Renal cortical epithelial cell (primary cell): Measurements from ENCODE around the gene UCP3. TPM values are rescaled to one million over a fixed set of nuclear protein-coding genes. Genes with fewer than 3 reads are reported as not detected.
A peak's percentile ranks its signal among the peaks of the same experiment; 100 is the strongest.

Experiments used
- DNase-seq: peaks from one replicate; pipeline ENCODE4 v3.0.0-alpha.2; 2011; ENCODE audit warnings: low read depth
- total RNA-seq: library from RNA; depleted of rRNA; stranded (reverse); fragments of >200 nt; gene quantifications from 2 replicates; pipeline ENCODE4 v1.2.3, GENCODE V29; 2014

Gene UCP3
- 0.17 and 1.1 TPM in 2 replicates for total RNA-seq

DNA sequence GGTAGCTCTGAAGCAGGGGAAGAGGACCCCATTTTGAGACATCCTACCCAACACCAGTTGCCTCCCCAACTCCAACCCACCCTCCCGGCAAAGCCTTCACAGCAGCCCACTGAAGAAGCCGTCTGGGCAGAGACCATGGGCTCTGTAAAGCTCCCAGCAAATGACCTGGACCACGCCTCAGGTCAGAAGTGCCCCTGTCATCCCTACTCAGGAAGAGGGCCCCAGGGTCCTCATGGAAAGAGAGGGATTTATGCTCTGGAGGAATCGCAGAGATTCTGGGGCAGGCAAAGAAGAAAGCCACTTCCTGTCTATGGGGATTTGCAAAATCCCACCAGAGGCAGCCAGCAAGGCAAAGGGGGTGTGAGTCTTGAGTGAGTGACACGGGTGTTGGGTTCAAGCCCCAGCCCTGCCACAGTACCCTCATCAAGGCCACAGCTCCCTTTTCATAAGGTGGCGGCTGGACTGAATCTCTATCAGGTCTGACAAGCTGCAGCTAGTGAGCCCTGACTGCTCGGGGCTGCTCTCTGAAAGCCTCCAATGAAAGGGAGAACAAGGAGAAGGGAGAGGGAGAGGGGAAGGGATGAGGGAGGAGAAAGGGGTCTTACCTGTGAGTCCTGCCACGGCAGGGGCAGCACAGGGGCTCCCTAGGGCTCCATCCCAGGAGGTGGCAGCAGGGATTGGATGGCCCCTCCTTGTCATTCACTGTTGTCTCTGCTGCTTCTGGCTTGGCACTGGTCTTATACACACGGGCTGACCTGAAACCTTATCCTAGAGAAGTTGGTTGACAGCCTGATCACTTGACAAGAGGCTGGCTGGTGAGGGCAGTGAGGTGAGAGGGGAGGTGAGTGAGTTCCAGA lies at the start of gene UCP3:
Gene UCP3, minus strand, starts transcription at position 713 of the 857 bp plus-strand sequence. CDS start 2,043 bp downstream, outside the sequence.
- no peak for DNase-seq

GRCh38 chr11:74057249-74058151 lies 48.6 kb upstream of the UCP3 start:
- peak; percentile 24 for DNase-seq

- peak; percentile 80 for DNase-seq
These were observed 47.1 kb upstream of the UCP3 start for GRCh38 chr11:74055938-74056337.

DNA sequence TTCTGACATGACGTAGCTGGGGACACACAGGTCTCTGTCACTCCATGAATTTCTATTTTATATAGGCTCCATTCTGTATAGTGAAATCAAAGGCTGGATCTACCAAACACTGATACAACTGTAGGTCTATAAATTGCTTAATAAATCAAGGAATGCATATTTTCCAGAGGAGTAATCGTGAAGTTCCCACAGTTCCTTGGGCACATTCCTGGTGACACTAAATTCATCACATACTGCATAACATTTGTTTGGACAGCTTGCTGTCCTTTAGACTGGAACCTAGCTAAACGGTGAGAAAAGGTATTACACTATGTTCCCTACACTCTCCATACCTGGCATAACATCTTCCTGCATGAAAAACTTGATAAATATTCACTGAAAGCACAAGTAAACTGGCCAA lies 41.6 kb upstream of the UCP3 start:
- DNase-seq = no peak

- no peak for DNase-seq
These were observed 40.1 kb upstream of the UCP3 start for GRCh38 chr11:74048993-74049392.

GRCh38 chr11:74044538-74044937 lies 35.7 kb upstream of the UCP3 start:
- no peak for DNase-seq

GRCh38 chr11:74043450-74043849 lies 34.6 kb upstream of the UCP3 start:
- no peak for DNase-seq

- DNase-seq = peak; percentile 99
These were observed 28.4 kb upstream of the UCP3 start for GRCh38 chr11:74037309-74037708.

DNA sequence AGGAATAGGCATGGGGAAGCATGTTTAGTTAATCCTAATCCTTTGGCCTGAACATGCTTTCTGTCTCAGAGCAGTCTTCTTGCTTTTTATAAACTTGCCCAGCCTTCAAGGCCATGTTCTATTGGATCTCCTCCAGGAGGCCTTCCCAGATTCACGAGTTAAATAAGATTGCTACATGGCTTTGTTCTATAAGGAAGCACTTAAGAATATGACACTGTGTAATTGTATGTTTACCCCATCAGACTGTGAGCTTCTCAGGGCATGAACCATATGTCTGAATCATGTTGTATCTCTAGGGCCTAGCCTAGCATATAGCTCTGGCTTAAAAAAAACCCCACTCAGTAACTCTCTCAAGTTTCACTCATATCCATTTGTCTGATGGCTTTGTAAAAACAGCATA lies 26.4 kb upstream of the UCP3 start:
- no peak for DNase-seq

- DNase-seq = no peak
These were observed 24.2 kb upstream of the UCP3 start for GRCh38 chr11:74033046-74033445.

DNA sequence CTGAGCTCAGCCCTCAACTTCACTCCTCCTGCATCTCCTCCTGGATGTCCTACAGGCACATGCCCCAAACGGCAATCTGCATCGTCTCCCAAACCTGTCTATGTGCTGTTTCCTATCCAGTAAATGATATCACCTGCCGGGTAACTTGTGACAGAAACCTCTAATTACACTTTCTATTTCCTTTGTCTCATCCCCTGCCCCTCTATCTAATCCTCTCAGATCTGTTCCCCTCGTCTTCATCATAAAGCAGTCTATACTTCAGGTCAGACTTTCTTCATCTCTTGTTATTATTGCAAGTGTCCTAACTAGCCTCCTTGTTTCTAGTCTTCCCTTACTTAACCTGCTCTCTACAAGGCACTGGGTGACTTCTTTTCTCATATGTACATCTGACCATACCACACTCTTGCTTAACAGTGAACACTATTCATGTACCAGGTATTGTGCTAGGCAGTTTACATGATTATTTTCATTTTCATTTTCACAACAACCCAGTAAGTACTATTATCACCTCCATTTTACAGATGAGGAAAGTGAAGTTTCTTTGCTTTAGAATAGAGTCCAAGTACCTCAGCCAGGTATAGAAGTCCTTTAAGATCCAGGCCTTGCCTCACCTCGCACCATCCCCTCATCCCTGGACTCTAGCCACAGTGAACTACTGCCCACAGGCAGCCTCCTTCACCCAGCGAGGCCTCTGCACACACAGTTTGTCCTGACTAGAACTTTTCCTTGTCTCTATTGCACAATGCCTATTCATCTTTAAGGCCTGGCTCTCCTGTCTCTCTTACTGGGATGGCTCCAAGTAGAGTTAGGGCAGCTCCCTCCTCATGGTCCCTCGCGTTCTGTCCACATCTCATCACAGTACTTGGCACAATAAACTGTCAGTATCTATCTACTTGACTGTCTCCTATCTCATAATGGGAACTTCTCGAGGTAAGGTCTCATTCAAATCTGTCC lies 22.1 kb upstream of the UCP3 start:
- DNase-seq = no peak

- DNase-seq = peak; percentile 89
These were observed 16.7 kb upstream of the UCP3 start for GRCh38 chr11:74025467-74026166.

DNA sequence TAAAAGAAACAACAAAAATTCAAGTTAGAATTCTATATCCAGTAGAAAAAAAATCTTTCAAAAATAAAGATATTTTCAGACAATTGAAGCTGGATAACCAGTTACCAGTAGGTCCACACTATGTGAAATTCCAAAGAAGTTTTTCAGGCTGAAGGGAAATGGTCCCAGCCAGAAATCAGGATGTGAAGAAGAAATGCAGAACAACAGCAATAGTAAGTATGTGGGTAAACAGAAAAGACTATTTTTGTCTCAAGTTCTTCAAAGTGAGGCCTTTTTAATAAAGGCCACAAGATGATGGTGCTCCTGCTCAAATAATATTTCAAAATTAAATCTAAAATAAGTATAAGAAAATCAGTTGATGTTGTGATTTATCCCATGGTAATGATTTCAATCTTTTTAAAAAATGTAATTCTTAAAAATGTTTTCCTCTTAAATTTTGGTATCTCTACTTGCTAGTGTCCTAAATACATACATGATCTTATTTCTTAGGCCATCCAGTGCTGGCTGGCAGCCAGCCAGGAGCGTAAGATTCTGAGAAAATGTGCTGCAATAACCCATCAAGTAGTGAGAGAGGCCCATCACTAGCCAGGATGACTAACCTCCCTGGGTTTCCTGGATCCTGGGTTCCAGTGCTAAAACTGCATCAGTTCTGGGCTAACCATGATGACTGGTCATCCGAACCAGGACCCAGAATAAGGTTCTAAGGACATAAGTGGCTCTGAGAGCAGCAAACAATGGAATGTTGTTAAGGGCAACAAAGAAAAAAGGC lies 15.6 kb upstream of the UCP3 start:
- peak; percentile 69 for DNase-seq

DNA sequence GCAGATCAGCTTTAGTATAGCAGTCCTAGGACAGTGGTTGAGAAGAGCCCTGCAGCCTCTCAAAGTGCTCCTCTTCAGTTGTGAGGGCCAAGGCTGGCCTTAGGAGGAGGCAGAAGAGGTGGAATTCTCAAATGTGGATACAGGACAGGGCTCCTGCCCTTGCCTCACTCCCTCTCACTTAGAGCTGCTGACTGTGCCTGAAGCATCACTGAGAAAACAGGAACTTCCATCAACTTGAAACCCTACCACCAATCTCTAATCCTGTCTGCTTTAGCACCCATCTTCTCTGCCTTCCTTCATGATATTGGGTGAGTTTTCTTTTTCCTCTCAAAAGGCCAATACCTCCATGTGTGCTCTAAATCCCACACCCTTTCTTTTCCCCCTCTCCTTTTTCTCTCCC lies 14.4 kb upstream of the UCP3 start:
- DNase-seq = no peak

- no peak for DNase-seq
These were observed 13.7 kb upstream of the UCP3 start for GRCh38 chr11:74022546-74022945.

GRCh38 chr11:74021998-74022397 lies 13.1 kb upstream of the UCP3 start:
- DNase-seq = no peak

- DNase-seq = no peak
These were observed 11.7 kb upstream of the UCP3 start for GRCh38 chr11:74020539-74020938.

DNA sequence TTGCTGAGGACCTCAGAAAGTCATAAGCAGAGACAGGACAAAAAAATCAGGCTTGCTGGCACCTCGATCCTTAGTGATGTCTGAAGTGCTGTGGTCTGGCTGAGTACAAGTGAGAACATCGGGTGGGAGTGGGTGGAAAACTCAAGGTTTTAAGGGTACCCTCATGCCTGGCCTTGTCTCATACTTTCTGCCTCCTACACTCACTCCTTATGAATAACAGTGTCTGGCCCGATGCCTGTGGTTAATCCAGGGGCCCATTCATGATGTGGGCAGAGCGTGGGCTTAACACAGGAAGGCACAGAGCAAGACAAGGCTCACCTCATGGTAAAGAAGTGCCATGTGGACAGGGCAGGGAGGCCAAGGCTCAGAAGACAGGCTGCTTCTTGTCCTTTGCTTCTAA lies 11.0 kb upstream of the UCP3 start:
- DNase-seq = peak; percentile 21

GRCh38 chr11:74019104-74019738 lies 10.3 kb upstream of the UCP3 start:
- peak; percentile 34 for DNase-seq
